Stimulated activated CD8-positive, alpha-beta memory T cell treated with anti-CD3 and anti-CD28 coated beads, Interleukin-4, amount 100 ng/mL, for 24 hours (primary cell): ENCODE data around the gene CENPX.
A peak's percentile ranks its signal among the peaks of the same experiment; 100 is the strongest.
"Not testable (repeated sequence)": the region's sequence is repeated elsewhere in the genome, so short reads cannot be mapped to it uniquely, and the experiment has no call there.

Experiments used
- DNase-seq: peaks from one replicate; pipeline ENCODE4 v3.0.0-alpha.2; 2020; ENCODE audit warnings: low read depth

Gene CENPX

GRCh38 chr17:82039695-82040299 is 17.1 kb upstream of the CENPX start:
- DNase-seq, result no peak

GRCh38 chr17:82038796-82039409 is 16.2 kb upstream of the CENPX start:
- DNase-seq, result not testable (repeated sequence)

- no peak for DNase-seq
These were observed 15.2 kb upstream of the CENPX start for GRCh38 chr17:82037889-82038195.

- DNase-seq, result peak; percentile 95
These were observed 14.6 kb upstream of the CENPX start, which contains the start of gene DCXR for GRCh38 chr17:82037092-82037888. TSS of gene DCXR (minus strand) at chr17:82037697. CDS start at chr17:82037682, 15 bp downstream.

- DNase-seq, result no peak
These were observed 14.0 kb upstream of the CENPX start for GRCh38 chr17:82036634-82037091.

GRCh38 chr17:82035956-82036633 is 13.4 kb upstream of the CENPX start:
- no peak for DNase-seq

GRCh38 chr17:82035488-82035887 is 12.8 kb upstream of the CENPX start:
- no peak for DNase-seq

GRCh38 chr17:82034371-82035011 is 11.8 kb upstream of the CENPX start:
- no peak for DNase-seq

GRCh38 chr17:82033359-82034085 is 10.8 kb upstream of the CENPX start:
- no peak for DNase-seq

- DNase-seq, result no peak
These were observed 9.4 kb upstream of the CENPX start for GRCh38 chr17:82031885-82032627.

- DNase-seq, result no peak
These were observed 8.7 kb upstream of the CENPX start, which contains the start of gene RAC3 for GRCh38 chr17:82031303-82031884. TSS of gene RAC3 (plus strand) at chr17:82031678. CDS start at chr17:82031762, 84 bp downstream.

- DNase-seq, result peak; percentile 68
These were observed 8.0 kb upstream of the CENPX start for GRCh38 chr17:82030470-82031302.

- no peak for DNase-seq
These were observed 7.4 kb upstream of the CENPX start for GRCh38 chr17:82029990-82030469.

- no peak for DNase-seq
These were observed 6.7 kb upstream of the CENPX start for GRCh38 chr17:82029391-82029790.

GRCh38 chr17:82028966-82029365 is 6.3 kb upstream of the CENPX start:
- no peak for DNase-seq

- DNase-seq, result no peak
These were observed 5.6 kb upstream of the CENPX start for GRCh38 chr17:82028246-82028645.

- no peak for DNase-seq
These were observed 2.9 kb upstream of the CENPX start for GRCh38 chr17:82025401-82026107.

GRCh38 chr17:82024859-82025258 is 2.2 kb upstream of the CENPX start:
- DNase-seq, result no peak
